Fibroblast of lung (primary cell): ENCODE measurements around the gene LGALS7.

Experiments used
- CTCF ChIP-seq, 2 donors: IDR thresholded peaks in 1 of 2; conservative IDR thresholded peaks in 1 of 2; 1 replicate in 1 of 2; 2 replicates in 1 of 2; pipeline ENCODE4 v1.5.1; 2011 to 2012; ENCODE audit warnings: low read length in 2 of 2, control low read depth in 1 of 2, inconsistent platforms in 1 of 2, low read depth in 1 of 2, mild to moderate bottlenecking in 1 of 2
- EZH2 ChIP-seq: IDR thresholded peaks from 2 replicates; pipeline ENCODE4 v1.5.1; 2012; ENCODE audit warnings: low read length, control low read depth, mild to moderate bottlenecking; ENCODE audit errors: missing control alignments

- TF ChIP-seq CTCF (conservative IDR thresholded peaks at IDR 0.05 in 1 of 2, IDR thresholded peaks at IDR 0.05 in 1 of 2; ENCODE audit: low read depth in 1 of 2, low read length in 2 of 2) (no peak), EZH2 (no peak)
Measured at GRCh38 chr19:38793177-38793576, 19.9 kb upstream of the LGALS7 start.
